Astrocyte (in vitro differentiated cells and primary cell): ENCODE results near the gene SH3BP1. TPM values are rescaled to one million over a fixed set of nuclear protein-coding genes. Genes with fewer than 3 reads are reported as not detected.

Experiments used
- DNase-seq: peaks from one replicate; pipeline ENCODE4 v3.0.0-alpha.2; 2010; ENCODE audit warnings: low read depth
- FAIRE-seq: peaks from 2 replicates; lab custom pipeline; 2011; peaks lifted over from hg19 to GRCh38; lab: Jason Lieb, UNC
- H2AFZ ChIP-seq: 2 replicates; pipeline ENCODE4 v1.6.0; 2012; ENCODE audit warnings: low read depth, low read length, inconsistent platforms
- H3K27ac ChIP-seq: 2 replicates; pipeline ENCODE4 v1.5.1; 2011; ENCODE audit warnings: low read depth, low read length, inconsistent platforms
- H3K27me3 ChIP-seq: 2 replicates; pipeline ENCODE4 v1.6.0; 2011; ENCODE audit warnings: low read length, inconsistent platforms; ENCODE audit not compliant: insufficient read depth
- H3K36me3 ChIP-seq: 2 replicates; pipeline ENCODE4 v1.5.1; 2011; ENCODE audit warnings: low read length, inconsistent platforms; ENCODE audit not compliant: insufficient read depth
- H3K4me1 ChIP-seq: 2 replicates; pipeline ENCODE4 v1.5.1; 2011; ENCODE audit warnings: low read length, inconsistent platforms; ENCODE audit not compliant: insufficient read depth
- H3K4me2 ChIP-seq: 2 replicates; pipeline ENCODE4 v1.6.0; 2012; ENCODE audit warnings: low read length, inconsistent platforms
- H3K4me3 ChIP-seq: 2 replicates; pipeline ENCODE4 v1.5.1; 2011; ENCODE audit warnings: low read depth, mild to moderate bottlenecking, low read length, inconsistent platforms; ENCODE audit not compliant: insufficient read depth
- H3K79me2 ChIP-seq: 2 replicates; pipeline ENCODE4 v1.6.0; 2012; ENCODE audit warnings: mild to moderate bottlenecking, low read length, inconsistent platforms; ENCODE audit not compliant: insufficient read depth
- H3K9ac ChIP-seq: 2 replicates; pipeline ENCODE4 v1.6.0; 2012; ENCODE audit warnings: mild to moderate bottlenecking, low read length, inconsistent platforms
- H3K9me3 ChIP-seq: 2 replicates; pipeline ENCODE4 v1.5.1; 2012; ENCODE audit warnings: low read depth, mild to moderate bottlenecking, low read length, inconsistent platforms; ENCODE audit not compliant: insufficient read depth
- H4K20me1 ChIP-seq: 2 replicates; pipeline ENCODE4 v1.6.0; 2012; ENCODE audit warnings: low read length, inconsistent platforms; ENCODE audit not compliant: insufficient read depth
- H3K27ac Mint-ChIP-seq: one replicate; pipeline ENCODE4 v1.8.0; 2021; ENCODE audit warnings: mild to moderate bottlenecking, mixed read lengths; ENCODE audit not compliant: unreplicated experiment
- H3K27me3 Mint-ChIP-seq: one replicate; pipeline ENCODE4 v1.8.0; 2021; ENCODE audit warnings: low read depth, mixed read lengths; ENCODE audit not compliant: unreplicated experiment
- H3K36me3 Mint-ChIP-seq: one replicate; pipeline ENCODE4 v1.8.0; 2021; ENCODE audit warnings: low read depth, mixed read lengths; ENCODE audit not compliant: unreplicated experiment
- H3K4me1 Mint-ChIP-seq: one replicate; pipeline ENCODE4 v1.8.0; 2021; ENCODE audit warnings: low read depth, mixed read lengths; ENCODE audit not compliant: unreplicated experiment
- H3K4me3 Mint-ChIP-seq: one replicate; pipeline ENCODE4 v1.8.0; 2021; ENCODE audit warnings: mild to moderate bottlenecking, moderate library complexity, mixed read lengths; ENCODE audit not compliant: unreplicated experiment
- H3K9me3 Mint-ChIP-seq: one replicate; pipeline ENCODE4 v1.8.0; 2021; ENCODE audit warnings: mild to moderate bottlenecking, mixed read lengths; ENCODE audit not compliant: unreplicated experiment
- CTCF ChIP-seq: IDR thresholded peaks from 2 replicates; pipeline ENCODE4 v1.5.1; 2011; ENCODE audit warnings: low read depth, mild to moderate bottlenecking, inconsistent platforms, low read length, moderate library complexity; ENCODE audit not compliant: insufficient read depth
- EZH2 ChIP-seq: IDR thresholded peaks from 2 replicates; pipeline ENCODE4 v1.6.1; 2012; ENCODE audit warnings: mild to moderate bottlenecking, low read length, inconsistent platforms; ENCODE audit not compliant: insufficient read depth
- total RNA-seq: library from RNA; stranded (reverse); gene quantifications from 2 replicates; pipeline ENCODE4 v1.2.1, GENCODE V29; 2021

SH3BP1 gene
- total RNA-seq, 1 donor from 2014 or later: 26.5 TPM

- no peak overlapping the region for H3K4me3 Mint-ChIP-seq
- no peak for TF ChIP-seq EZH2
- TF ChIP-seq CTCF: no peak
- no peak overlapping the region for H3K9ac ChIP-seq
- H3K9me3 Mint-ChIP-seq: no peaks in the 10 kb centered on the region
- H3K27me3 ChIP-seq: no peaks in the 10 kb centered on the region
- H3K27me3 Mint-ChIP-seq: no peaks in the 10 kb centered on the region
- H3K4me3 ChIP-seq: no peak overlapping the region
- H3K36me3 ChIP-seq: peaks cover 9% of the 10 kb centered on the region
- FAIRE-seq (no peak), DNase-seq (no peak)
- no peak overlapping the region for H3K4me2 ChIP-seq
- peaks cover 2% of the 10 kb centered on the region for H3K4me1 Mint-ChIP-seq
- no peaks in the 10 kb centered on the region for H4K20me1 ChIP-seq
- peaks cover 9% of the 10 kb centered on the region for H3K36me3 Mint-ChIP-seq
- no peak overlapping the region for H3K27ac Mint-ChIP-seq
- peaks cover 1% of the 10 kb centered on the region for H3K4me1 ChIP-seq
- H3K27ac ChIP-seq: no peak overlapping the region
- no peak overlapping the region for H2AFZ ChIP-seq
- H3K9me3 ChIP-seq: no peaks in the 10 kb centered on the region
- H3K79me2 ChIP-seq: peaks cover under 1% of the 10 kb centered on the region
These were observed 21.3 kb upstream of the SH3BP1 start for GRCh38 chr22:37618072-37618656.

- Mint-ChIP-seq H3K9me3 (no peaks in the 10 kb centered on the region), H3K4me3 (no peak overlapping the region), H3K27ac (no peak overlapping the region), H3K4me1 (peaks cover 2% of the 10 kb centered on the region), H3K36me3 (peaks cover 9% of the 10 kb centered on the region), H3K27me3 (no peaks in the 10 kb centered on the region)
- Histone ChIP-seq H3K4me3 (no peak overlapping the region), H3K27me3 (no peaks in the 10 kb centered on the region), H3K9me3 (no peaks in the 10 kb centered on the region), H3K4me1 (no peaks in the 10 kb centered on the region), H3K9ac (no peak overlapping the region), H2AFZ (no peak overlapping the region), H3K36me3 (peaks cover 9% of the 10 kb centered on the region), H4K20me1 (peaks cover under 1% of the 10 kb centered on the region), H3K79me2 (no peaks in the 10 kb centered on the region), H3K4me2 (no peak overlapping the region), H3K27ac (no peak overlapping the region)
- DNase-seq: no peak
- FAIRE-seq: no peak
- TF ChIP-seq CTCF (no peak), EZH2 (no peak)
These were observed 20.8 kb upstream of the SH3BP1 start for GRCh38 chr22:37618674-37619073.

- H3K27me3 Mint-ChIP-seq: no peaks in the 10 kb centered on the region
- no peak overlapping the region for H3K4me2 ChIP-seq
- peaks cover 9% of the 10 kb centered on the region for H3K36me3 ChIP-seq
- no peak overlapping the region for H3K4me3 Mint-ChIP-seq
- H3K27ac ChIP-seq: no peak overlapping the region
- H4K20me1 ChIP-seq: peaks cover 3% of the 10 kb centered on the region
- no peak overlapping the region for H3K27ac Mint-ChIP-seq
- H3K9ac ChIP-seq: no peak overlapping the region
- H3K9me3 Mint-ChIP-seq: no peaks in the 10 kb centered on the region
- H3K4me3 ChIP-seq: no peak overlapping the region
- H2AFZ ChIP-seq: no peak overlapping the region
- no peaks in the 10 kb centered on the region for H3K4me1 ChIP-seq
- no peaks in the 10 kb centered on the region for H3K9me3 ChIP-seq
- H3K79me2 ChIP-seq: no peaks in the 10 kb centered on the region
- H3K4me1 Mint-ChIP-seq: peaks cover 2% of the 10 kb centered on the region
- peaks cover 8% of the 10 kb centered on the region for H3K36me3 Mint-ChIP-seq
- H3K27me3 ChIP-seq: no peaks in the 10 kb centered on the region
- FAIRE-seq (no peak), DNase-seq (no peak)
- TF ChIP-seq EZH2 (no peak), CTCF (no peak)
These were observed 19.5 kb upstream of the SH3BP1 start for GRCh38 chr22:37619991-37620390.
